Transverse colon (tissue), 4 donors: ENCODE results near the gene NAALADL2.

Source experiments
- CTCF ChIP-seq, 5 experiments: fragments of 200-600 bp in 3 of 5; fragments of 450-650 bp in 2 of 5; sonication (generic) in 3 of 5; IDR thresholded peaks; 1 replicate in 2 of 5; 2 replicates in 3 of 5; pipeline ENCODE4 v1.5.1; 2016 to 2017; ENCODE audit warnings: antibody characterized with exemption in 5 of 5, inconsistent platforms in 3 of 5, mild to moderate bottlenecking in 2 of 5, moderate library complexity in 1 of 5
- EP300 ChIP-seq: sonication (generic); formaldehyde crosslinking; IDR thresholded peaks from one replicate; pipeline ENCODE4 v1.6.1; 2017; ENCODE audit warnings: antibody characterized with exemption, low read depth
- POLR2A ChIP-seq: fragments of 450-650 bp; IDR thresholded peaks from one replicate; pipeline ENCODE4 v1.6.1; 2016; ENCODE audit warnings: antibody characterized with exemption, mild to moderate bottlenecking, moderate library complexity
- POLR2AphosphoS5 ChIP-seq, 3 donors: sonication (generic); formaldehyde crosslinking; IDR thresholded peaks; one replicate each; pipeline ENCODE4 v1.6.1; 2016; ENCODE audit warnings: antibody characterized with exemption in 3 of 3

- TF ChIP-seq CTCF (IDR thresholded peaks at IDR 0.05) (no peak), EP300 (no peak), POLR2A (no peak), POLR2AphosphoS5 (IDR thresholded peaks at IDR 0.05) (no peak)
These were observed 150.2 kb downstream of the NAALADL2 start for GRCh38 chr3:175009295-175009694.
